Transverse colon (tissue), 3 donors: ENCODE results near the gene TMEM117.

ENCODE experiments used
- POLR2A ChIP-seq: fragments of 450-650 bp; IDR thresholded peaks from one replicate; pipeline ENCODE4 v1.6.1; 2016; ENCODE audit warnings: antibody characterized with exemption, mild to moderate bottlenecking, moderate library complexity
- TF ChIP-seq, protein P1 (sequence below), 5 experiments: fragments of 200-600 bp in 3 of 5; fragments of 450-650 bp in 2 of 5; sonication (generic) in 3 of 5; IDR thresholded peaks; 1 replicate in 2 of 5; 2 replicates in 3 of 5; pipeline ENCODE4 v1.5.1; 2016 to 2017; ENCODE audit warnings: antibody characterized with exemption in 5 of 5, inconsistent platforms in 3 of 5, mild to moderate bottlenecking in 2 of 5, moderate library complexity in 1 of 5

DNA sequence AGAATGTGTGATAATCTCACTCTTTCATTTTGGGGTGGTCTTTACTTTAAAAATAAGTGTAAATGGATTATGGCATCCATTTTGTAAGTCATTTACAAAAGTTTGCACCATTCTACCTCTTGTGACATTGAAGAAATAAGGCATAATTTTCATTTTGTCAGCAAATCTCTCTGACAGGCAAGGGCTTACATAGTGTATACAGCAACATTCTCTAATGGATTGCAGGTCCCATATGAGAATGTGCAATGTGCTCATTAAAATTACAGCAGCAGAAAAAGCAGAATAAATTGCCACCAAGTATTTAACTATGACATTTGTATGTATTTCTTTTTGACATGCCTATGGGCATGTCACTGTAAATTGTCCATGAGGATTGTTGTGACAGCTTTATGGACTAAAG, 223.6 kb downstream of the TMEM117 start:
- TF ChIP-seq POLR2A, result no peak
- TF ChIP-seq, protein P1, sequence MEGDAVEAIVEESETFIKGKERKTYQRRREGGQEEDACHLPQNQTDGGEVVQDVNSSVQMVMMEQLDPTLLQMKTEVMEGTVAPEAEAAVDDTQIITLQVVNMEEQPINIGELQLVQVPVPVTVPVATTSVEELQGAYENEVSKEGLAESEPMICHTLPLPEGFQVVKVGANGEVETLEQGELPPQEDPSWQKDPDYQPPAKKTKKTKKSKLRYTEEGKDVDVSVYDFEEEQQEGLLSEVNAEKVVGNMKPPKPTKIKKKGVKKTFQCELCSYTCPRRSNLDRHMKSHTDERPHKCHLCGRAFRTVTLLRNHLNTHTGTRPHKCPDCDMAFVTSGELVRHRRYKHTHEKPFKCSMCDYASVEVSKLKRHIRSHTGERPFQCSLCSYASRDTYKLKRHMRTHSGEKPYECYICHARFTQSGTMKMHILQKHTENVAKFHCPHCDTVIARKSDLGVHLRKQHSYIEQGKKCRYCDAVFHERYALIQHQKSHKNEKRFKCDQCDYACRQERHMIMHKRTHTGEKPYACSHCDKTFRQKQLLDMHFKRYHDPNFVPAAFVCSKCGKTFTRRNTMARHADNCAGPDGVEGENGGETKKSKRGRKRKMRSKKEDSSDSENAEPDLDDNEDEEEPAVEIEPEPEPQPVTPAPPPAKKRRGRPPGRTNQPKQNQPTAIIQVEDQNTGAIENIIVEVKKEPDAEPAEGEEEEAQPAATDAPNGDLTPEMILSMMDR (IDR thresholded peaks at IDR 0.05), result no peak
